HG03460 (cell line): ENCODE measurements around the gene EFL1.

Experiments
- ATAC-seq: cut with Tn5 transposase; IDR thresholded peaks from one replicate; pipeline ENCODE4 v1.9.1; 2021; ENCODE audit not compliant: unreplicated experiment

The EFL1 gene

GRCh38 chr15:82168296-82168695 lies 94.2 kb downstream of the EFL1 start:
- ATAC-seq: no peak

- peak; percentile 47 for ATAC-seq
Measured at GRCh38 chr15:82165948-82166376, 96.6 kb downstream of the EFL1 start.

GRCh38 chr15:82159922-82160321 lies 102.6 kb downstream of the EFL1 start:
- ATAC-seq: no peak

DNA sequence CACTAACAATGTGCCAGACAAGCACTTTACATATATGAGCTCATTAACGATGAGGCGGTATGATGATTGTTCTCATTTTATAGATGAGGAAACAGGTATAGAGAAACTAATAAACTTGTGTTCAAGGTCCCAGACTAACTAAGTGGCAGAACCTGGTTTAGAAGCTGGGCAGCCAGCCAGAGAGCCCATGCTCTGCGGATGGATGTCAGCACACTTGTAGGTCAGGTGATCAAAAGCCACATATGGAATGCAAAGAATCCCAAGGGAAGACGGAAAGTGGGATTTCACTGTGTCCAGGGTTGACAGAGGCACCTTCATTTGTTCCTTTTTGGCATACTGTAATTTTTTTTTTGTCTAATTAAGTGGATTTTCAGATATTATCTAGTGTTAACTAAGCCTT lies 103.7 kb downstream of the EFL1 start:
- no peak for ATAC-seq

GRCh38 chr15:82150645-82151044 lies 111.9 kb downstream of the EFL1 start:
- ATAC-seq: no peak

GRCh38 chr15:82146990-82147461 lies 115.5 kb downstream of the EFL1 start:
- ATAC-seq: no peak

- no peak for ATAC-seq
Measured at GRCh38 chr15:82146576-82146975, 116.0 kb downstream of the EFL1 start.

GRCh38 chr15:82143390-82144385 lies 118.8 kb downstream of the EFL1 start:
- ATAC-seq: no peak

- ATAC-seq: no peak
Measured at GRCh38 chr15:82140886-82141285, 121.6 kb downstream of the EFL1 start.

DNA sequence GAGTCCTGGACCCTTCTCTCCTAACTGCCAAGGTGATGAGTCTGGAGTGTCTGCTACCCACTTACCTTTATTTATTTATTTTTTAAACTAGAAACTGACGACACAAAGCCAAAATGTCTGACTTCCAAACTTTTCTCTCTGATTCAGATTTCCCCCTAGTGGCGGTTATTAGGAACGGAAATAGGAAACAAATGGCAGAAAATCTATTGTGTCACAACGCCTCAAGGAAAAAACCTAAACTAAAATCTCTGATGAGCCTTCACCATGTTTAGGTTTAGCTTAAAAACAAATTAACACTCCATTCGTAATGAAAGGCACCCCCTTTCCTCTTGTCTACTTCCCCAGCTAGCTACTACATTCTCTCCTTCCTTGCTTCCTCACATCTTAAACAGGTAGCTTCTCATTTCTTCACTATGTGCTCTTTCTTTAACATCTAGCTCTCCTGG lies 122.7 kb downstream of the EFL1 start:
- ATAC-seq: no peak

- no peak for ATAC-seq
Measured at GRCh38 chr15:82138306-82138705, 124.2 kb downstream of the EFL1 start.

DNA sequence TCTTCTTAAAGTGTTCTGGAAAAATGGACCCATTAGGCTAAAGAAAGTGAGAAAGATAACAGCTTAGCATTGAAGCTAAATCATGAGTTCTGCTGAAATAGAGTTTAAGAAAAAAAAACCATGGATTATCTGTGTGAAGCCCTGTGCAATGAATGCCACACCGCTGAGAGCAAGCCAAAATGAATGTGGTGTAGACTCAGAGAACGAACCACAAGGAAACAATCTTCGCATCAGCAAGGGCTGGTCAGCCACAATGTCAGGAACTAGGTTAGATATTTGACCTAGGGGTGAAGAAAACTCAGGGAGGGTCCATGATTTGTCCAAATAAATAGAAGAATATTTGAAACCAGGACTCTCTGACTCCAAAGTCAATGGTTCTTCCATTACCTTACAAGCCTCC lies 125.3 kb downstream of the EFL1 start:
- ATAC-seq: no peak

DNA sequence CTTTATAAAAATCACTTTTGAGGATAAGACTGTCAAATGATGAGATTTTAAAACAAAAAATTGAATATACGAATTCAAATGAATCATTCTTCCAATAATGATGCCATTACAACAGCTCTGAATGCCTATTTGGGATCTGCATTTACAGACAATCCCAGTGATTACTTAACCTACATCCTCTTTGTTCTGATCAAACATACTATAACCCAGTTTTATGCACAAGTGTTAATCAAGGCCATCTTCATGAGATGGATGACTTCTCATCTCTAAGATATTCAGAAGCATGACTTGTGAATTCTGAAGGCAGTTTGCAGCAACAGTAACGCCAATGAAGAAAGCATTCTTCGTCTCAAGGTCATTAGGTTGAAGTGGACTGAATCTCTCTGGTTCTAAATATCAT lies 126.4 kb downstream of the EFL1 start:
- ATAC-seq: no peak

- no peak for ATAC-seq
Measured at GRCh38 chr15:82135638-82136037, 126.9 kb downstream of the EFL1 start.

GRCh38 chr15:82134461-82134860 lies 128.1 kb downstream of the EFL1 start:
- ATAC-seq: no peak

DNA sequence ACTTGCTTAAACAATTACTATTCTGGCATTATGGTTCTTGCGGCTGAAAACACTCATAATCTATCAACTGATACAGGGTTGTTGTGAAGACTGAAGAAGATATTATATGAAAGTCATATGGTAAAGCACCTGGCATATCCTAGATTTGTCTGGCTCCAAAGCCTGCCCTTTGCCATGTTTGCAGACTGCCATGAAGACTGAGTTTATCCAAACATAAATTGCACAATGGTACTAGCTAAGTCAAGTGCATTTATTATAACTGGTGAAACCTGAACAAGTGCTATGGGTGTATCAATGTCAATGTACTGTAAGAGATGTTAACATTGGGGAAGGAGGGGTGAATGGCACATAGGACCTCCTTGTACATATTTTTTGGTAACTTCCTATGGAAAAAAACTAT lies 129.3 kb downstream of the EFL1 start:
- ATAC-seq: no peak

GRCh38 chr15:82132742-82133141 lies 129.8 kb downstream of the EFL1 start:
- ATAC-seq: no peak

DNA sequence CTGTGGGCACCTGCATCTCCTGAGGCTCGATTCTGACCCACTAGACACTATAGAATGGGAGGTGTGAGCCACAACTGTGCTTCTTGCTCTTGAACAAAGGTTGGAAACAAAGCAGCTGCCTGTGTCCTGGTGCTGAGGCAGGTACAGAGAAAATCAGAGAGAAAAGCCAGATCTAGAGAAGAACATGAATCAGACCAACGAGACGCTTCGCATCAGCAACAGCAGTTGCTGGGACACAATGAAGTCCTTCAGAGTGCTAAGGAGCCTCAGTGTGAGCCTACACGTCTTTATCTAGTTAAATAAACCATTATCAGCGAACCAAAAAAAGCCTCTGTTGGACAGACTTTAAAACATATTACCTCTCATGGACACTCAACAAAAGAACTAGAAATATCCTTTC lies 130.4 kb downstream of the EFL1 start:
- no peak for ATAC-seq

GRCh38 chr15:82130248-82130647 lies 132.3 kb downstream of the EFL1 start:
- no peak for ATAC-seq

GRCh38 chr15:82129761-82130160 lies 132.8 kb downstream of the EFL1 start:
- ATAC-seq: no peak

- ATAC-seq: no peak
Measured at GRCh38 chr15:82129149-82129692, 133.3 kb downstream of the EFL1 start.
